GM23248 (cell line): ENCODE results near the gene PCDHA8. TPM values are rescaled to one million over a fixed set of nuclear protein-coding genes. Genes with fewer than 3 reads are reported as not detected.
"Not testable (repeated sequence)": the region's sequence is repeated elsewhere in the genome, so short reads cannot be mapped to it uniquely, and the experiment has no call there.

ENCODE experiments used
- DNase-seq: peaks from one replicate; pipeline ENCODE4 v3.0.0-alpha.2; 2015
- H2AFZ ChIP-seq: fragments of 200-600 bp; sonication (generic); 2 replicates; pipeline ENCODE4 v1.6.1; 2016; ENCODE audit warnings: antibody characterized with exemption
- H3F3A ChIP-seq: fragments of 200-600 bp; sonication (generic); 2 replicates; pipeline ENCODE4 v1.6.1; 2016; ENCODE audit warnings: mild to moderate bottlenecking, antibody characterized with exemption, mixed run types; ENCODE audit not compliant: insufficient read depth
- H3K27ac ChIP-seq: fragments of 200-600 bp; sonication (generic); 2 replicates; pipeline ENCODE4 v1.5.1; 2016; ENCODE audit warnings: mild to moderate bottlenecking
- H3K27me3 ChIP-seq: fragments of 200-600 bp; sonication (generic); replicated peaks from 2 replicates; pipeline ENCODE4 v1.6.1; 2016; ENCODE audit warnings: mild to moderate bottlenecking; ENCODE audit not compliant: insufficient read depth
- H3K36me3 ChIP-seq: fragments of 200-600 bp; sonication (generic); 2 replicates; pipeline ENCODE4 v1.6.1; 2016; ENCODE audit warnings: low read depth, mild to moderate bottlenecking
- H3K4me1 ChIP-seq: fragments of 200-600 bp; sonication (generic); 2 replicates; pipeline ENCODE4 v1.6.1; 2016; ENCODE audit warnings: mild to moderate bottlenecking; ENCODE audit not compliant: insufficient read depth
- H3K4me2 ChIP-seq: fragments of 200-600 bp; sonication (generic); one replicate; pipeline ENCODE4 v1.6.1; 2016; ENCODE audit warnings: mild to moderate bottlenecking; ENCODE audit not compliant: unreplicated experiment
- H3K4me3 ChIP-seq: fragments of 200-600 bp; sonication (generic); 2 replicates; pipeline ENCODE4 v1.5.1; 2016; ENCODE audit warnings: mild to moderate bottlenecking
- H3K79me2 ChIP-seq: fragments of 200-600 bp; sonication (generic); 2 replicates; pipeline ENCODE4 v1.6.1; 2016; ENCODE audit warnings: mild to moderate bottlenecking; ENCODE audit not compliant: insufficient read depth
- H3K9ac ChIP-seq: fragments of 200-600 bp; sonication (generic); 2 replicates; pipeline ENCODE4 v1.6.1; 2016; ENCODE audit warnings: mild to moderate bottlenecking
- H3K9me2 ChIP-seq: fragments of 200-600 bp; sonication (generic); 2 replicates; pipeline ENCODE4 v1.6.1; 2016; ENCODE audit warnings: mixed run types, mild to moderate bottlenecking, moderate library complexity; ENCODE audit not compliant: insufficient read depth
- H3K9me3 ChIP-seq: fragments of 200-600 bp; sonication (generic); one replicate; pipeline ENCODE4 v1.6.1; 2017; ENCODE audit warnings: low read depth
- H4K20me1 ChIP-seq: fragments of 200-600 bp; sonication (generic); 2 replicates; pipeline ENCODE4 v1.6.0; 2016; ENCODE audit not compliant: insufficient read depth
- EZH2 ChIP-seq: fragments of 200-600 bp; sonication (generic); IDR thresholded peaks from 2 replicates; pipeline ENCODE4 v1.6.1; 2018; ENCODE audit warnings: antibody characterized with exemption, mild to moderate bottlenecking; ENCODE audit not compliant: insufficient read depth, poor library complexity, severe bottlenecking
- EZH2phosphoT487 ChIP-seq: fragments of 200-600 bp; sonication (generic); IDR thresholded peaks from 2 replicates; pipeline ENCODE4 v1.6.1; 2018; ENCODE audit warnings: antibody characterized with exemption, moderate library complexity, mild to moderate bottlenecking, low read depth; ENCODE audit not compliant: insufficient read depth
- WGBS, 2 experiments: methylation state at CpG; one replicate each; pipeline ENCODE4 v1.1.6; 2015 to 2017; ENCODE audit warnings: low lambda C conversion rate in 2 of 2, low coverage in 1 of 2; ENCODE audit errors: missing lambda C conversion rate in 2 of 2; 5-methylcytosine and 5-hydroxymethylcytosine counted together
- in situ Hi-C: fragments of 300-500 bp; cut with MboI; formaldehyde crosslinking; loops from 2 replicates; pipeline ENCODE4 v1.15.0; 2020
- polyA plus RNA-seq: library from polyadenylated mRNA; unstranded; fragments of >200 nt; fragmentation: Nextera tagmentation; extraction: Ambion mirVana; gene quantifications from 2 replicates; pipeline ENCODE4 v1.2.1, GENCODE V29; 2016
- total RNA-seq: library from RNA; depleted of rRNA; stranded (reverse); fragments of >200 nt; shearing (Covaris generic); gene quantifications from 2 replicates; pipeline ENCODE4 v1.2.3, GENCODE V29; 2014; rRNA removed

The PCDHA8 gene
- total RNA-seq, result not detected in 2 replicates
- polyA plus RNA-seq, result not detected in 2 replicates

GRCh38 chr5:140840978-140841962, at the start of gene PCDHA8:
PCDHA8 (plus strand) TSS chr5:140841187; CDS start chr5:140841322, 135 bp downstream.
- Histone ChIP-seq H3K27ac (no peak within 1 kb of the TSS), H3K4me2 (no peak within 1 kb of the TSS), H2AFZ (no peak within 1 kb of the TSS), H3K9ac (no peak within 1 kb of the TSS), H3K9me2 (no peaks in the 10 kb centered on the region), H3K4me3 (no peak within 1 kb of the TSS), H3K9me3 (no peaks in the 10 kb centered on the region), H4K20me1 (no peaks in the 10 kb centered on the region), H3F3A (no peaks in the 10 kb centered on the region), H3K36me3 (no peaks in the 10 kb centered on the region), H3K4me1 (no peaks in the 10 kb centered on the region), H3K79me2 (no peaks in the 10 kb centered on the region), H3K27me3 (no peaks in the 10 kb centered on the region)
- WGBS, 2 experiments, result 26 to 28% methylated on average over 47 of the region's 47 CpGs
- TF ChIP-seq EZH2phosphoT487 (no peak), EZH2 (no peak)
- in situ Hi-C loops, result no loop called here
- DNase-seq, result peak; percentile 10

GRCh38 chr5:140794595-140795258, 46.3 kb upstream of the PCDHA8 start, which contains the start of gene PCDHA2:
PCDHA2 (plus strand) TSS chr5:140794852.
- H3F3A ChIP-seq, result no peaks in the 10 kb centered on the region
- H4K20me1 ChIP-seq, result no peaks in the 10 kb centered on the region
- no peaks in the 10 kb centered on the region for H3K9me2 ChIP-seq
- no peaks in the 10 kb centered on the region for H3K4me1 ChIP-seq
- in situ Hi-C loops, result no loop called here
- no peaks in the 10 kb centered on the region for H3K79me2 ChIP-seq
- WGBS, 2 experiments, result 19 to 25% methylated on average over 27 of the region's 27 CpGs
- TF ChIP-seq EZH2phosphoT487 (no peak), EZH2 (no peak)
- no peaks in the 10 kb centered on the region for H3K27me3 ChIP-seq
- DNase-seq, result peak; percentile 19
- no peak within 1 kb of the TSS for H3K4me3 ChIP-seq
- no peak within 1 kb of the TSS for H3K9ac ChIP-seq
- H2AFZ ChIP-seq, result 0 out of 2 replicates have a peak within 1 kb of the TSS, but pooled peaks have one; percentile 51
- H3K9me3 ChIP-seq, result no peaks in the 10 kb centered on the region
- H3K4me2 ChIP-seq, result no peak within 1 kb of the TSS
- no peak within 1 kb of the TSS for H3K27ac ChIP-seq
- no peaks in the 10 kb centered on the region for H3K36me3 ChIP-seq

GRCh38 chr5:140795259-140795641, 45.7 kb upstream of the PCDHA8 start:
- Histone ChIP-seq H3K27ac (no peak overlapping the region), H3K4me2 (no peak overlapping the region), H2AFZ (no peak overlapping the region), H3K9me3 (no peaks in the 10 kb centered on the region), H3K4me3 (no peak overlapping the region), H3K27me3 (no peaks in the 10 kb centered on the region), H3K4me1 (no peaks in the 10 kb centered on the region), H3F3A (no peaks in the 10 kb centered on the region), H3K9me2 (no peaks in the 10 kb centered on the region), H4K20me1 (no peaks in the 10 kb centered on the region), H3K9ac (no peak overlapping the region), H3K36me3 (no peaks in the 10 kb centered on the region), H3K79me2 (no peaks in the 10 kb centered on the region)
- peak; percentile 26 for DNase-seq
- TF ChIP-seq EZH2phosphoT487 (no peak), EZH2 (no peak)
- 7 to 11% methylated on average over 15 of the region's 15 CpGs for WGBS, 2 experiments
- in situ Hi-C loops, result no loop called here

- H3K4me1 ChIP-seq, H3K9me2 ChIP-seq, H4K20me1 ChIP-seq, H3K79me2 ChIP-seq, in situ Hi-C loops, H3K27me3 ChIP-seq, H3K4me2 ChIP-seq, H3K27ac ChIP-seq, DNase-seq, H3K4me3 ChIP-seq, H2AFZ ChIP-seq, H3K9ac ChIP-seq, H3K9me3 ChIP-seq, H3F3A ChIP-seq, H3K36me3 ChIP-seq: not testable (repeated sequence)
- WGBS, 2 experiments, result 54 to 57% methylated on average over 59 to 72 of the region's 72 CpGs
Measured at GRCh38 chr5:140796072-140796717, 44.8 kb upstream of the PCDHA8 start.
